GM12878 (cell line): ENCODE results near the gene OLFML2A. TPM values are rescaled to one million over a fixed set of nuclear protein-coding genes. Genes with fewer than 3 reads are reported as not detected.

Experiments used
- ATAC-seq: fragments of 200-7000 bp; cut with Tn5 transposase; 3 replicates; pipeline ENCODE4 v1.9.1; 2020; ENCODE audit warnings: mild to moderate bottlenecking, moderate library complexity
- BruUV-seq: library from RNA; stranded (reverse); fragments of 400-500 nt; replicated peaks from 2 replicates; lab custom pipeline; 2021; lab: Mats Ljungman, UMichigan
- CTCF ChIA-PET: fragments of 300-600 bp; sonication (Branson Sonifier 250); formaldehyde crosslinking; extraction: SDS; loops from one replicate; lab custom pipeline; 2021; ENCODE audit warnings: inconsistent platforms; lab: Yijun Ruan, JAX
- POLR2A ChIA-PET: fragments of 350-600 bp; formaldehyde crosslinking; extraction: SDS; loops from one replicate; lab custom pipeline; 2021; ENCODE audit warnings: inconsistent platforms; lab: Charles Lee
- RAD21 ChIA-PET: fragments of 300-600 bp; sonication (Branson Sonifier 250); formaldehyde crosslinking; loops from one replicate; lab custom pipeline; 2023; ENCODE audit warnings: antibody characterized with exemption; ENCODE audit not compliant: unreplicated experiment; lab: Charles Lee
- SMC1A ChIA-PET: fragments of 300-600 bp; sonication (Branson Sonifier 250); formaldehyde crosslinking; loops from one replicate; lab custom pipeline; 2023; ENCODE audit not compliant: unreplicated experiment, uncharacterized antibody; lab: Charles Lee
- DNase-seq: peaks from one replicate; pipeline ENCODE4 v3.0.0-alpha.2; 2011; ENCODE audit warnings: low read depth, low spot score
- FAIRE-seq: peaks from 3 replicates; lab custom pipeline; 2011; peaks lifted over from hg19 to GRCh38; lab: Jason Lieb, UNC
- H2AFZ ChIP-seq: 2 replicates; pipeline ENCODE4 v1.6.0; 2011; ENCODE audit warnings: low read depth, low read length, control low read depth; ENCODE audit not compliant: control insufficient read depth
- H3K27ac ChIP-seq: 2 replicates; pipeline ENCODE4 v1.5.1; 2011; ENCODE audit warnings: control low read depth; ENCODE audit not compliant: control insufficient read depth, insufficient read depth
- H3K27me3 ChIP-seq, 2 experiments: replicated peaks in 1 of 2; 2 replicates each; pipeline versions ENCODE4 v1.6.0 to v1.6.1; 2011; ENCODE audit warnings: low read length in 1 of 2; ENCODE audit not compliant: control insufficient read depth in 2 of 2, insufficient read depth in 2 of 2
- H3K36me3 ChIP-seq, 2 experiments: 2 replicates each; pipeline ENCODE4 v1.5.1; 2011; ENCODE audit warnings: low read length in 1 of 2; ENCODE audit not compliant: control insufficient read depth in 2 of 2, insufficient read depth in 2 of 2
- H3K4me1 ChIP-seq: 2 replicates; pipeline ENCODE4 v1.6.1; 2011; ENCODE audit warnings: mild to moderate bottlenecking, low read length, moderate library complexity, mixed read lengths; ENCODE audit not compliant: control insufficient read depth, insufficient read depth
- H3K4me2 ChIP-seq: 2 replicates; pipeline ENCODE4 v1.6.0; 2011; ENCODE audit warnings: control low read depth; ENCODE audit not compliant: control insufficient read depth, insufficient read depth
- H3K4me3 ChIP-seq: fragments of 200-600 bp; sonication (generic); 2 replicates; pipeline ENCODE4 v1.5.1; 2016
- H3K79me2 ChIP-seq: 2 replicates; pipeline ENCODE4 v1.6.0; 2011; ENCODE audit warnings: low read length; ENCODE audit not compliant: control insufficient read depth, insufficient read depth
- H3K9ac ChIP-seq: 2 replicates; pipeline ENCODE4 v1.8.0; 2011; ENCODE audit warnings: low read length, control low read depth, mixed read lengths; ENCODE audit not compliant: control insufficient read depth, insufficient read depth
- H3K9me3 ChIP-seq: replicated peaks from 3 replicates; pipeline ENCODE4 v1.5.1; 2011; ENCODE audit warnings: mild to moderate bottlenecking, low read length; ENCODE audit not compliant: control insufficient read depth, insufficient read depth
- H4K20me1 ChIP-seq: 2 replicates; pipeline ENCODE4 v1.6.0; 2011; ENCODE audit not compliant: control insufficient read depth, insufficient read depth
- CEBPB ChIP-seq, 2 experiments: fragments of 150-350 bp in 1 of 2; IDR thresholded peaks; 2 replicates each; pipeline ENCODE4 v1.6.1; 2012 to 2014; ENCODE audit warnings: low read depth in 2 of 2, low read length in 2 of 2, borderline replicate concordance in 1 of 2, inconsistent platforms in 1 of 2
- HDAC2 ChIP-seq: fragments of 200-600 bp; sonication (generic); IDR thresholded peaks from 2 replicates; pipeline ENCODE4 v1.6.1; 2017
- HSF1 ChIP-seq: fragments of 150-350 bp; IDR thresholded peaks from 2 replicates; pipeline ENCODE4 v1.6.1; 2014; ENCODE audit warnings: mild to moderate bottlenecking, low read depth, low read length
- KAT2A ChIP-seq: conservative IDR thresholded peaks from 2 replicates; pipeline ENCODE4 v1.6.1; 2011; ENCODE audit warnings: low read depth, low read length; ENCODE audit not compliant: control insufficient read depth
- NRF1 ChIP-seq: conservative IDR thresholded peaks from 2 replicates; pipeline ENCODE4 v1.6.1; 2011; ENCODE audit warnings: mild to moderate bottlenecking, low read depth, low read length, improper control_type of control experiment
- POLR2AphosphoS5 ChIP-seq: IDR thresholded peaks from 2 replicates; pipeline ENCODE4 v1.6.1; 2011; ENCODE audit warnings: mild to moderate bottlenecking, low read length, inconsistent platforms
- RAD51 ChIP-seq: fragments of 450-650 bp; IDR thresholded peaks from 2 replicates; pipeline ENCODE4 v1.6.1; 2016; ENCODE audit warnings: moderate library complexity, mild to moderate bottlenecking, inconsistent platforms
- SIX5 ChIP-seq: IDR thresholded peaks from 2 replicates; pipeline ENCODE4 v1.6.1; 2011; ENCODE audit warnings: mild to moderate bottlenecking, low read depth, low read length, moderate library complexity; ENCODE audit not compliant: severe bottlenecking
- TARDBP ChIP-seq: IDR thresholded peaks from 2 replicates; pipeline ENCODE4 v1.6.1; 2016; ENCODE audit warnings: borderline replicate concordance
- TCF3 ChIP-seq: IDR thresholded peaks from 2 replicates; pipeline ENCODE4 v1.6.1; 2012; ENCODE audit warnings: low read depth, mild to moderate bottlenecking, low read length, borderline replicate concordance; ENCODE audit not compliant: insufficient read depth
- USF1 ChIP-seq: IDR thresholded peaks from 2 replicates; pipeline ENCODE4 v1.6.1; 2011; ENCODE audit warnings: borderline replicate concordance, low read depth, mild to moderate bottlenecking, moderate library complexity, mixed read lengths, low read length; ENCODE audit not compliant: insufficient read depth; ENCODE audit errors: extremely low read length
- WGBS: methylation state at CpG from one replicate; pipeline ENCODE4 v1.1.6; 2016; ENCODE audit warnings: low lambda C conversion rate; ENCODE audit not compliant: insufficient replicate concordance, insufficient coverage; ENCODE audit errors: missing lambda C conversion rate; 5-methylcytosine and 5-hydroxymethylcytosine counted together
- in situ Hi-C: fragments of 300-500 bp; cut with MboI; formaldehyde crosslinking; loops from 9 replicates; pipeline ENCODE4 v1.14.3; 2018; ENCODE audit warnings: mixed read lengths
- intact Hi-C: fragments of 100-400 bp; cut with micrococcal nuclease; formaldehyde crosslinking; loops from one replicate; pipeline ENCODE4 v1.14.2; 2022; ENCODE audit not compliant: unreplicated experiment
- polyA plus RNA-seq, 11 experiments: library from polyadenylated mRNA; depleted of rRNA in 4 of 11; unstranded in 6 of 11; stranded (reverse) in 5 of 11; fragments of >200 nt; fragmentation: Nextera tagmentation in 4 of 11; fragmentation: Illumina TruSeq in 1 of 11; extraction: Ambion mirVana in 4 of 11; extraction: Trizol in 1 of 11; gene quantifications; 1 replicate in 1 of 11; 2 replicates in 10 of 11; pipeline versions ENCODE4 v1.2.1 to v1.2.3, GENCODE V29; 2011 to 2016; ENCODE audit warnings: inconsistent platforms in 2 of 11, missing spikeins in 2 of 11, low read depth in 1 of 11
- total RNA-seq, 4 experiments: library from RNA; depleted of rRNA in 3 of 4; stranded (reverse); fragments of >200 nt in 3 of 4; fragmentation: Illumina TruSeq in 1 of 4; extraction: Trizol in 1 of 4; gene quantifications; 2 replicates each; pipeline versions ENCODE4 v1.2.1 to v1.2.3, GENCODE V29; 2013 to 2021

OLFML2A gene
- total and polyA plus RNA-seq, 10 of the 15 experiments (the other 5 are each of a cell fraction or from before 2014, with no cell fraction given), result 0.02 to 0.13 (median 0.10) TPM; not detected in 4

GRCh38 chr9:124830593-124830992, 53.7 kb downstream of the OLFML2A start:
- TF ChIP-seq TARDBP, result no peak
- Histone ChIP-seq H3K27ac (no peak overlapping the region), H3K79me2 (no peaks in the 10 kb centered on the region), H3K36me3 (no peaks in the 10 kb centered on the region), H3K27me3 (no peaks in the 10 kb centered on the region), H3K4me2 (no peak overlapping the region), H2AFZ (no peak overlapping the region), H3K9ac (no peak overlapping the region), H3K4me1 (no peaks in the 10 kb centered on the region; the same call in 1 of the 2 replicates), H3K4me3 (no peak overlapping the region), H3K9me3 (no peaks in the 10 kb centered on the region), H4K20me1 (no peaks in the 10 kb centered on the region)
- DNase-seq (no peak), ATAC-seq (no peak), FAIRE-seq (no peak)
- WGBS, result 65% methylated on average over 4 of the region's 4 CpGs
- in situ Hi-C loops (no loop called here), intact Hi-C loops (no loop called here)
- CTCF ChIA-PET, result interaction anchor here (0.6 to 4.1 kb wide), 3 partner anchors 10 to 98 kb away, joined by 3 to 21 read pairs (median 4); no protein-coding TSS in a partner anchor
- RAD21 ChIA-PET, result interaction anchor here (0.6 kb wide), 1 partner anchor 215 kb away, joined by 4 read pairs; no protein-coding TSS in a partner anchor
- POLR2A ChIA-PET, result interaction anchor here (0.5 kb wide), 1 partner anchor 86 kb away, joined by 5 read pairs; no protein-coding TSS in a partner anchor
- SMC1A ChIA-PET, result no interaction called here
- no TSS peak for BruUV-seq

GRCh38 chr9:124831642-124832364, 54.9 kb downstream of the OLFML2A start:
- H3K36me3 ChIP-seq, result no peaks in the 10 kb centered on the region
- FAIRE-seq (no peak), ATAC-seq (no peak), DNase-seq (no peak)
- no peaks in the 10 kb centered on the region; the same call in 1 of the 2 replicates for H3K4me1 ChIP-seq
- SMC1A ChIA-PET, result interaction anchor here (0.6 to 1.6 kb wide), 3 partner anchors 22 to 225 kb away, joined by 3 to 5 read pairs (median 4); partner anchors contain the start of genes NR6A1 and WDR38
- H4K20me1 ChIP-seq, result no peaks in the 10 kb centered on the region
- no peak overlapping the region for H3K27ac ChIP-seq
- no TSS peak for BruUV-seq
- intact Hi-C loops (no loop called here), in situ Hi-C loops (no loop called here)
- POLR2A ChIA-PET, result interaction anchor here (0.6 kb wide), 1 partner anchor 742 kb away, joined by 5 read pairs; no protein-coding TSS in a partner anchor
- no peaks in the 10 kb centered on the region for H3K9me3 ChIP-seq
- H3K4me2 ChIP-seq, result no peak overlapping the region
- H3K4me3 ChIP-seq, result no peak overlapping the region
- CTCF ChIA-PET, result interaction anchor here (1.4 to 4.1 kb wide), 4 partner anchors 9 to 57 kb away, joined by 4 to 21 read pairs (median 11); partner anchors contain the start of gene WDR38
- 76% methylated on average over 9 of the region's 9 CpGs for WGBS
- RAD21 ChIA-PET, result interaction anchor here (0.7 to 1.2 kb wide), 3 partner anchors 11 to 268 kb away, joined by 3 read pairs; no protein-coding TSS in a partner anchor
- no peak overlapping the region for H2AFZ ChIP-seq
- no peaks in the 10 kb centered on the region for H3K79me2 ChIP-seq
- H3K27me3 ChIP-seq, result no peaks in the 10 kb centered on the region
- H3K9ac ChIP-seq, result no peak overlapping the region
- no peak for TF ChIP-seq USF1
- no peak for TF ChIP-seq HDAC2
- no peak for TF ChIP-seq RAD51
- no peak for TF ChIP-seq POLR2AphosphoS5
- no peak for TF ChIP-seq NRF1
- TF ChIP-seq TCF3, result no peak
- no peak for TF ChIP-seq KAT2A
- TF ChIP-seq CEBPB (IDR thresholded peaks at IDR 0.05; ENCODE audit: borderline replicate concordance in 1 of 2, low read depth in 2 of 2, low read length in 2 of 2), result no peak
- no peak for TF ChIP-seq SIX5
- TF ChIP-seq HSF1, result no peak
